ENCODE results near the gene KCNB1.
A peak's percentile ranks its signal among the peaks of the same experiment; 100 is the strongest.

The KCNB1 gene

GRCh38 chr20:49388744-49389143, 93.7 kb downstream of the KCNB1 start:
- no peak for DNase-seq (ENCODE audit: low spot score)

GRCh38 chr20:49387581-49387939, 94.9 kb downstream of the KCNB1 start:
- no peak for DNase-seq (ENCODE audit: low spot score)

- no peak for DNase-seq (ENCODE audit: low spot score)
Observed at GRCh38 chr20:49386848-49387580, 95.5 kb downstream of the KCNB1 start.

DNA sequence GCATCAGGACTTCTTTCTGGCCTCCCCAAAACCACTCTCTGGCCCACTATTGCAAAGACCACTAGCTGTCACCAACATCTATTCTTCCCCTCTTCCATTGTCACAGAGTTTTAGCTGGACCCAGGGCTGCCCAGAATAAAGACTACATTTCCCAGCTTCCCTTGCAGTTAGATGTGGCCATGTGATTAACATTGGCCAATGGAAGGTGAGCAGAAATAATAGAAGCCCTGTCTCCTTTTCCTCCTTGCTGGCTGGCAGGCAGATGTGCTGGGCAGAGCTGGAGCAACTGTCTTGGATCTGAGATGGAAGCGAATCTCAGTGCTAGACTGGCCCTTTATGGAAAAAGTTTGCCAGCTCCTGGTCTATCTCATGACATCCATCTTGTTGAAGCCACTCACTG, 97.0 kb downstream of the KCNB1 start:
- peak; percentile 48 for DNase-seq (ENCODE audit: low spot score)

GRCh38 chr20:49384437-49385434, 97.7 kb downstream of the KCNB1 start:
- peak; percentile 81 for DNase-seq (ENCODE audit: low spot score)

- DNase-seq (ENCODE audit: low spot score) = no peak
Observed at GRCh38 chr20:49381558-49382493, 100.6 kb downstream of the KCNB1 start.

GRCh38 chr20:49380337-49380780, 102.1 kb downstream of the KCNB1 start:
- peak; percentile 66 for DNase-seq (ENCODE audit: low spot score)

DNA sequence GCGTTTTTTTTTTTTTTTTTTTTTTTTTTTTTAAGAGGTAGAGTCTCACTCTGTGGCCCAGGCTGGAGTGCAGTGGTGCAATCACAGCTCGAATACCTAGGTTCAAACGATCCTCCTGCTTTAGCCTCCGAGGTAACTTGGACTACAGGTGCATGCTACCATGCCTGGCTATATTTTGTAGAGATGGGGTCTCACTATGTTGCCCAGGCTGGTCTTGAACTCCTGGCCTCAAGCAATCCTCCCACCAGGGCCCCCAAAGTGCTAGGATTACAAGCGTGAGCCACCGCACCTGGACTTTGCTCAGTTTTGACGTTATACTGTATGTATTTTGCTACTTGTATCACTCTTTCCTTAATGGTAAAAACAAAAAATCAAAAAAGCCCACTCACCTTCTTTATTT, 103.1 kb downstream of the KCNB1 start:
- DNase-seq (ENCODE audit: low spot score) = no peak

- no peak for DNase-seq (ENCODE audit: low spot score)
Observed at GRCh38 chr20:49377326-49377725, 105.1 kb downstream of the KCNB1 start.

DNA sequence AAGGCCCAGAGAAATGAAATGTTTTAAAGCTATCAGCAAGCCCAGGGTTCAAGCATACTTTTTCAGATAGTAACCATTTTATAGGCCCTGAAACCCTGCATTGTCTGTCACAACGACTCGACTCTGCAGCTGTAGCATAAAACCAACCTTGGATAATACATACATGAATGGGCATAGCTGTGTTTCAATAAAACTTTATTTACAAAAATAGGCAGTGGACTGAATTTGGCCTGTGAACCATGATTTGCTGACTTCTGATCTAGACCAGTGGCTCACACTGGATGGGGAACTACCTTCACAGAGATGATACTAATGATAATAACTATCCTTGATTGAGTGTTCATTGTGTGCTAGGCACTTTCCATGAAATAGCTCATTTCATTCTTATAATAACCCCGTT, 107.3 kb downstream of the KCNB1 start:
- no peak for DNase-seq (ENCODE audit: low spot score)

DNA sequence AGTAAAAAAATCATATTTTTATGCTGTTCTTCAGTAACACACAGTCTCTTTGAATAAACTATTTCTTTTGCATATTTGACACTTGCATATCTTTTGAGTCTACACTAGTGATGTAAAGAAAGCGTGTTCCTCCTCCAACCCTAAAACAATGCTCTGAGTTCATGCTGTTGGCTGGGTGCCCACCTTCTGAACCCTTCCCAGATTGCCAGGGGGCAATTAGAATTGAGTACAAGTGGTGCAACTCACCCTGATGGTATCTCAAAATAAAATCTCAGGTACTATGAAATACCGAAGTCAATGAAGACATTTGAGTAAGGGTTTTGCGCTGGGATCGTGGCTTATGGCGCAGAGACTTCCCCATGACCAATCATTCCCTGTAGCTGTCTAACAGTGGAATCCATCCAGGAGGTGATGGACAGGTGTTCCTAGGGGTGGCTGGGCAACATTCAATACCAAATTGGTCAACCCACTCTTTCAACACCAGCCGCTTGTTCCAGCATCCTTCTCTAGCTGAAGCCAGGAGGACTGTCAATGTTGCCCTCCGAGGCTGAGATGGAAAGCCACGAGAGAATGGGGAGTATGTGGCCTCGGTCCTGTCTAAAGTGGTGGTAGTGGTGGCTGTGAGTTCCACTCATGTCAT, 110.3 kb downstream of the KCNB1 start:
- DNase-seq (ENCODE audit: low spot score) = no peak

DNA sequence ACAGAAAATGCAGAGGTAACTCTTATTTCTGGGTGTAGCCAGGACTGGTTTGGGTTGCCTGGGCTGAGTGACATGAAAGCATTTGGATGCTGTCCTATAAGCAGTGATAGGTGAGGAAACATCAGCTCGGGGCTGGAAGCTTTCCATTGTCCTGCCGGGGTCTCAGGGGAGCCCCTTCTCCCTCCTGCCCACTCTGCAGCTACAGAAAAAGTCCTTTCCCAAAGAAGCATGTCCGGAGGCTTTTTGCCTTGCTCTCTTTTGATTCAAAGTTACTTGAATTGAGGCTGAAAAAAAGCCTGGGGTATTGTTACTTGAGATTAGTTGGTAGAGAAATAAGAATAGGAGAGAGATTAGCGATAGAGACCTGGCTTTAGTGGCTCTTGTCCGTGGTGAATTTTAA, 113.9 kb downstream of the KCNB1 start:
- DNase-seq (ENCODE audit: low spot score) = no peak

- no peak for DNase-seq (ENCODE audit: low spot score)
Observed at GRCh38 chr20:49367113-49367512, 115.4 kb downstream of the KCNB1 start.

GRCh38 chr20:49366687-49367086, 115.8 kb downstream of the KCNB1 start:
- DNase-seq (ENCODE audit: low spot score) = no peak

DNA sequence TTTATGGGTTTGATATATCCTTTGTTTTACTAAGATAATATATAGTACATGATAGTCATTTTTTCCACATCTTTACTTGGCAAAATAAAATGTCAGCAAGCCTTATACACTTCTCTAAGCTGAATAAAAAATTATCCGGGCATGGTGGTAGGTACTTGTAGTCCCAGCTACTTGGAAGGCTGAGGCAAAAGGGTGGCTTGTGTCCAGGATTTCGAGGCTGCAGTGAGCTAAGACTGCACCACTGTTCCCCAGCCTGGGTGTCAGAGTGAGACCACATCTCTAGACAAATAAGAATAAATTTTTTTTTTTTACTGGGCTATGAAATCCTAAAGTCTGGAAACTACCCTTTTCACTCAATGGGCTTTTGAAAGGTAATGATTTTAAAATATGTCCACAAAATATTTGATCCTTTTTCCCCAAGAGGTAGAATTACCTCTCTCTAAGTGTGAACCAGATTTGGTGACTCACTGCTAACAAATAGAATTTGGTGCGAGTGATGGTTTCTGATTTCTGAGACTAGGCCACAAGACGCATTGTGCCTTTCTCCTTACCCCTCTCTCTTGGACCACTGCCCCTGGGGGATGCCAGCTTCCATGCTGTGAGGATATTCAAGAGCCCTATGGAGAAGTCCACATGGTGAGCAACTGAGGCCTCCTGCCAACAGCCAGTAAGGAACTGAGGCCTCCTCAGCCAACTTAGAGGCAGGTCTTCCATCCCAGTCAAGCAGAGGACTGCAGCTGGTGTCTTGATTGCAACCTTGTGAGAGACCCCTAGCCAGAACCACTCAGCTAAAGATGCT, 120.4 kb downstream of the KCNB1 start:
- DNase-seq (ENCODE audit: low spot score) = no peak

DNA sequence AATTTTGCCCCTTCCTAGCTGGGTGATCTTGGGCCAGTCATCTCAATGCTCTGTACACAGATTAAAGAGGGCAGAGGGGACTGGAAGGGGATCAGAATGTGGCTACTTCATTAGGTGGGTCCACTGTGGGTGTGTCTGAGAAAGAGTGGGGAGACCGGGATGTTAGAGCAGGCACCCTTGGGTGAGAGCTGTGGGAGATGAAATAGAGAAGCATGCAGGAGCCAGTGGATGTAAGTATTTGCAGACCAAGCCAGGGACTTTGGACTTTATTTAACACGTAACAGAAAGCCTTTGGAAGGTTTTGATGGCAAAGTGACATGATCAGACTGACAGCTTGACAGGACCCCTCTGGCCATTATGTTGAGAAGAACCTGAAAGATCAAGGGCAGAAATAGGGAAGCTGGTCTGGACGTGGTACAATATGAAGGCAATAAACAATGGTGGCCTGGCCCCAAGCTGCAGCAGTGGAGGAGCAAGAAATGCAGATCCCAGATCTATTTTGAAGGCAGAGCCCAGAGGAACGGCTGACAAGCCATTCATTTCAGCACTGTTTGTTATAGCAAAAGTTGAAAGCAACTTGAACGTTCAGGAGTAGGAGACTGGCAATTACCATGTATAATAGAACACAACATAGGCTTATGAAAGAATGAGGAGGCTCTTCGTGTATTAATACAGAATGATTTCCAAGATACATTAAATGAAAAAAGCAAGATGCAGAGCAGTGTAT, 122.1 kb downstream of the KCNB1 start:
- DNase-seq (ENCODE audit: low spot score) = no peak

DNA sequence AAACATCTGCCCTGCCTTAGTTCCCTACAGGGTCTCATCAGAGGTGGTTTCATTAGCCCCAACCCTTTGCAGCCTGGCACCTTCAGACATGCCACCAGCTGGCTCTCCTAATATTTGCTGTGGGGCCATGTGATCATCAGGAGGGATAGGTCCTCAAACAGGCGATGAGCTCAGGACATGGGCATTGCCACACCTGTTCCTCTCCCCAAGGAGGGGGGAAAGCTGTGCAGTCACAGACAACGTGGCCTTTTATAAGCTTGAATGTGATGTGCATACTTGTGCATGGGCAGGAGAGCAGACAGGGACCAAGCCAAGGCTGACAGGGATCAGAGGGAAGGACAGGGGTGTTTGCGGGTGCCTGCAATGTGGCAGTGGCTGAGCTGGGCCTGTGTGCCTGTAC, 125.8 kb downstream of the KCNB1 start:
- DNase-seq (ENCODE audit: low spot score) = no peak

DNA sequence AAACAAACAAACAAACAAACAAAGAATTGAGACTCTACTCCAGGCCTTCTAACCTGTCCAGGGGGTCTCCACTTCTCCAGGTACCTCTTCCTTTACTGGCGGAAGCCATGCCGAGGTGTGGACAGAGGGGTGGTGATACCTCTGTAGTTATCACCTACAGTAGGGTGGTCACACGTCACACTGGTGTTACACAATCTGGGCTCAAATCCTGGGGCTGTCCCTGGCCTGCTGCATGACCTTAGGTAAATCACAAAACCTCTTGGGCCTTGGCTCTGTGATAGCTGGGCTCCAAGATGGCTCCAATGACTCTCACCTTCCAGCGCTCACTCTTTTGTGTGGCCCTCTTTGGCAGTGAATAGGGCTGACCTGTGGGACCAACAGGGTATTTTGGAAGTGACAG, 127.8 kb downstream of the KCNB1 start:
- DNase-seq (ENCODE audit: low spot score) = no peak

DNA sequence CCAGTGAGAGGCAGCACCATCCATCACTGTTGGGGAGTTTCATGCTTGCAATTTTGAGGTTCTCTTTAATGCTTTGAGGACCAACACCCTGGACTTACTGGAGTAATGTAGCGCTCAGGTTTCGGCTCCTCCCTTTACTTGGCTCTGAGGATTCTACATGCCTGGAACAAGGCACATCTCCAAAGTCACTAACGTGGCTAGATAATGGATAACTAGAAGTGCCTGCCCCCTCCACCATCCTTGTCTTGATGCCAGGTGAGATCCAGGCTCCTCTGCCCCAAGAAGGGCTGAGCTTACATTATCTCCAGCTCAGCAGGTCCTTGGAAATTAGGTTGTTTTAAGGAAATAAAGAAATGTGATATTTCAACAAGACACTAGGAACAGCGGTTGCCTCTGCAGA, 129.1 kb downstream of the KCNB1 start:
- DNase-seq (ENCODE audit: low spot score) = no peak

DNA sequence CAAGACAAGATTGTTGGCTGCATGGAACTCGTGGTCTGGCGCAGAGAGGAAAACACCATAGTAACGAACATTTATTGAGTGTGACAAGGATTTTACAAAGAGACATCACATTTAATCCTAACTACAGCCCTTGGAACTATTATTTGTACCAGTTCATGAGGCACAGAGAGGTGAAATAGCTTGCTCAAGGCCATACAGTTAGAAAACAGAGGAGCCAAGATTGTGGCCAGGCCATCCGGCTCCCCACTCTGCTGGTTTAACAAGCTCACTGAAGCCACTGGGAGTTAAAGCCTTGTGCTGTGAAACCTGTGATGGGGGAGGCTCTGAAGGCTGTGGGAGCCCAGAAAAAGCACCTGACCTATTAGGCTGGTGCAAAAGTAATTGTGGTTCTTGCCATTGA, 129.7 kb downstream of the KCNB1 start:
- no peak for DNase-seq (ENCODE audit: low spot score)
